H9 (cell line): Measurements from ENCODE around the gene COL18A1. TPM values are rescaled to one million over a fixed set of nuclear protein-coding genes. Genes with fewer than 3 reads are reported as not detected.

Experiments
- DNase-seq: peaks from one replicate; pipeline ENCODE4 v3.0.0-alpha.2; 2017
- H2AFZ ChIP-seq: one replicate; pipeline ENCODE4 v1.6.1; 2013; ENCODE audit warnings: mild to moderate bottlenecking, low read length, control low read depth, moderate library complexity
- H2AK5ac ChIP-seq: 2 replicates; pipeline ENCODE4 v1.6.1; 2013; ENCODE audit warnings: low read length, control low read depth, mixed read lengths; ENCODE audit not compliant: insufficient read length
- H2BK120ac ChIP-seq: one replicate; pipeline ENCODE4 v1.6.1; 2013; ENCODE audit warnings: low read depth, mild to moderate bottlenecking, low read length, control low read depth, inconsistent platforms; ENCODE audit not compliant: poor library complexity, severe bottlenecking
- H2BK12ac ChIP-seq: 2 replicates; pipeline ENCODE4 v1.6.1; 2013; ENCODE audit warnings: low read length, control low read depth, mixed read lengths, low read depth; ENCODE audit not compliant: insufficient read length
- H2BK15ac ChIP-seq: 2 replicates; pipeline ENCODE4 v1.6.1; 2013; ENCODE audit warnings: low read depth, low read length, control low read depth
- H2BK20ac ChIP-seq: one replicate; pipeline ENCODE4 v1.6.1; 2013; ENCODE audit warnings: low read depth, mild to moderate bottlenecking, low read length, control low read depth, inconsistent platforms; ENCODE audit not compliant: poor library complexity, severe bottlenecking
- H2BK5ac ChIP-seq: 2 replicates; pipeline ENCODE4 v1.6.1; 2013; ENCODE audit warnings: low read length, control low read depth, mixed read lengths; ENCODE audit not compliant: insufficient read length
- H3K14ac ChIP-seq: 2 replicates; pipeline ENCODE4 v1.6.1; 2013; ENCODE audit warnings: low read length, control low read depth; ENCODE audit not compliant: insufficient read depth
- H3K18ac ChIP-seq: 2 replicates; pipeline ENCODE4 v1.6.1; 2013; ENCODE audit warnings: low read depth, mild to moderate bottlenecking, mixed read lengths, low read length, control low read depth; ENCODE audit not compliant: insufficient read length
- H3K23ac ChIP-seq: 2 replicates; pipeline ENCODE4 v1.6.1; 2013; ENCODE audit warnings: low read length, control low read depth, mixed read lengths, low read depth; ENCODE audit not compliant: insufficient read length
- H3K23me2 ChIP-seq: 2 replicates; pipeline ENCODE4 v1.6.1; 2013; ENCODE audit warnings: low read depth, mild to moderate bottlenecking, mixed read lengths, low read length, control low read depth; ENCODE audit not compliant: insufficient read length, poor library complexity, severe bottlenecking
- H3K27ac ChIP-seq: 2 replicates; pipeline ENCODE4 v1.5.1; 2013; ENCODE audit warnings: low read length, control low read depth, mixed read lengths, low read depth; ENCODE audit not compliant: insufficient read length
- H3K27me3 ChIP-seq: 2 replicates; pipeline ENCODE4 v1.6.1; 2013; ENCODE audit warnings: low read length, control low read depth, inconsistent platforms; ENCODE audit not compliant: insufficient read depth
- H3K4ac ChIP-seq: 2 replicates; pipeline ENCODE4 v1.6.1; 2013; ENCODE audit warnings: low read depth, mild to moderate bottlenecking, control low read depth, inconsistent platforms, low read length, moderate library complexity
- H3K4me1 ChIP-seq: 2 replicates; pipeline ENCODE4 v1.6.1; 2013; ENCODE audit warnings: low read length, control low read depth, inconsistent platforms; ENCODE audit not compliant: insufficient read depth
- H3K4me2 ChIP-seq: 2 replicates; pipeline ENCODE4 v1.6.1; 2013; ENCODE audit warnings: low read length, control low read depth, mixed read lengths; ENCODE audit not compliant: insufficient read length, insufficient read depth
- H3K56ac ChIP-seq: 2 replicates; pipeline ENCODE4 v1.6.1; 2013; ENCODE audit warnings: low read depth, mild to moderate bottlenecking, mixed read lengths, low read length, control low read depth; ENCODE audit not compliant: insufficient read length
- H3K79me1 ChIP-seq: 2 replicates; pipeline ENCODE4 v1.6.1; 2013; ENCODE audit warnings: low read depth, mild to moderate bottlenecking, moderate library complexity, low read length, control low read depth, inconsistent platforms; ENCODE audit not compliant: insufficient read depth, poor library complexity, severe bottlenecking
- H3K79me2 ChIP-seq: 2 replicates; pipeline ENCODE4 v1.6.1; 2013; ENCODE audit warnings: low read length, control low read depth, inconsistent platforms; ENCODE audit not compliant: insufficient read depth
- H3K9ac ChIP-seq: 2 replicates; pipeline ENCODE4 v1.6.1; 2013; ENCODE audit warnings: low read length, control low read depth, mixed read lengths; ENCODE audit not compliant: insufficient read length; ENCODE audit errors: extremely low read depth
- H3K9me3 ChIP-seq: one replicate; pipeline ENCODE4 v1.6.1; 2013; ENCODE audit warnings: low read depth, low read length, inconsistent platforms; ENCODE audit not compliant: control insufficient read depth
- H3T11ph ChIP-seq: one replicate; pipeline ENCODE4 v1.6.1; 2013; ENCODE audit warnings: mild to moderate bottlenecking, low read length, control low read depth, inconsistent platforms
- H4K20me1 ChIP-seq: one replicate; pipeline ENCODE4 v1.6.1; 2013; ENCODE audit not compliant: control insufficient read depth, insufficient read length, insufficient read depth
- H4K5ac ChIP-seq: 2 replicates; pipeline ENCODE4 v1.6.1; 2013; ENCODE audit warnings: low read depth, mild to moderate bottlenecking, mixed read lengths, low read length, control low read depth; ENCODE audit not compliant: insufficient read length
- H4K8ac ChIP-seq: replicated peaks from 2 replicates; pipeline ENCODE4 v1.6.1; 2013; ENCODE audit warnings: low read length, control low read depth, mixed read lengths, low read depth; ENCODE audit not compliant: insufficient read length
- H4K91ac ChIP-seq: 2 replicates; pipeline ENCODE4 v1.6.1; 2013; ENCODE audit warnings: low read depth, mild to moderate bottlenecking, moderate library complexity, mixed read lengths, low read length, control low read depth; ENCODE audit not compliant: insufficient read length
- H3K27ac Mint-ChIP-seq, 3 experiments: 2 replicates in 2 of 3; 3 replicates in 1 of 3; pipeline ENCODE4 v1.8.0; 2020 to 2021; ENCODE audit warnings: mixed read lengths in 3 of 3, mild to moderate bottlenecking in 1 of 3, moderate library complexity in 1 of 3
- H3K27me3 Mint-ChIP-seq: 2 replicates; pipeline ENCODE4 v1.8.0; 2021; ENCODE audit warnings: low read depth, mild to moderate bottlenecking, moderate library complexity, mixed read lengths
- H3K36me3 Mint-ChIP-seq, 3 experiments: 2 replicates in 2 of 3; 3 replicates in 1 of 3; pipeline ENCODE4 v1.8.0; 2020 to 2021; ENCODE audit warnings: low read depth in 3 of 3, mixed read lengths in 3 of 3; ENCODE audit not compliant: insufficient read depth in 1 of 3
- H3K4me1 Mint-ChIP-seq, 2 experiments: 2 replicates each; pipeline ENCODE4 v1.8.0; 2020; ENCODE audit warnings: mixed read lengths in 2 of 2
- H3K4me3 Mint-ChIP-seq, 2 experiments: 2 replicates in 1 of 2; 3 replicates in 1 of 2; pipeline ENCODE4 v1.8.0; 2020 to 2021; ENCODE audit warnings: mild to moderate bottlenecking in 2 of 2, mixed read lengths in 2 of 2, moderate library complexity in 1 of 2
- H3K9me3 Mint-ChIP-seq, 2 experiments: 2 replicates in 1 of 2; 3 replicates in 1 of 2; pipeline ENCODE4 v1.8.0; 2020; ENCODE audit warnings: mild to moderate bottlenecking in 2 of 2, mixed read lengths in 2 of 2, moderate library complexity in 1 of 2
- WGBS: extraction: QIAGEN DNeasy Blood & Tissue Kit; methylation state at CpG from one replicate; pipeline ENCODE4 v1.1.7; 2013; ENCODE audit warnings: missing lambda C conversion rate, low lambda C conversion rate, mixed read lengths; ENCODE audit not compliant: insufficient read length; ENCODE audit errors: extremely low coverage; 5-methylcytosine and 5-hydroxymethylcytosine counted together
- total RNA-seq: library from RNA; stranded (reverse); gene quantifications from 2 replicates; pipeline ENCODE4 v1.2.1, GENCODE V29; 2021
- TF ChIP-seq, protein P1 (sequence below): fragments of 200-600 bp; sonication (generic); conservative IDR thresholded peaks from 3 replicates; pipeline ENCODE4 v1.8.0; 2021; ENCODE audit warnings: antibody characterized with exemption, mild to moderate bottlenecking

Gene COL18A1
- total RNA-seq, 1 experiment from 2014 or later, result 232 TPM

DNA sequence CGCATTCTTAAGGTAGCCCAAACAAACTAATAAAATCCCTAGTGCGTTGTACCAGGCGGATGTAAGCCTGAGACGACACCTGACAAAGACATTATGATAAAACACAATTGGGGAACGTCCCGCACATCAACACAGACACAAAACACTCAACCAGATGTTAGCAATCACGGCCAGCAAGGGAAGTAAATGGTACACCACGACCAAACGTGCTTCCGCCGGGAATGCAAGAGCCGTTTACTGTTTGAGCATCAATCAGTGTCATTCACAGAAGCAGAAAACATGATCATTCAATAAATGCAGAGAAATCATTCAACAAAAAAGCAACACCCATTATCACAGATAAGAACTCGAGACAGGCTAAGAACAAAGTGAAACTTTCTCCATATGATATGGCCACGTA lies 49.4 kb upstream of the COL18A1 start:
- H3K79me2 ChIP-seq, result no peaks in the 10 kb centered on the region
- H3K9ac ChIP-seq, result no peak overlapping the region
- Mint-ChIP-seq H3K4me3 (no peak overlapping the region; a peak in 1 of 5 replicates), H3K36me3 (no peaks in the 10 kb centered on the region), H3K4me1 (peaks cover 37 to 51% of the 10 kb centered on the region in 2 experiments), H3K9me3 (peaks cover 0 to 1% of the 10 kb centered on the region in 2 experiments; a peak in 1 of 5 replicates), H3K27ac (no peak overlapping the region), H3K27me3 (no peaks in the 10 kb centered on the region; the same call in 1 of the 2 replicates)
- H3K27ac ChIP-seq, result no peak overlapping the region
- H3K23me2 ChIP-seq, result no peaks in the 10 kb centered on the region
- H2BK15ac ChIP-seq, result no peak overlapping the region
- H3K23ac ChIP-seq, result no peak overlapping the region
- H3K27me3 ChIP-seq, result no peaks in the 10 kb centered on the region
- no peak overlapping the region for H3K18ac ChIP-seq
- no peak overlapping the region for H4K5ac ChIP-seq
- H3K14ac ChIP-seq, result no peak overlapping the region; the same call in 1 of the 2 replicates
- no peak overlapping the region for H2BK120ac ChIP-seq
- H2BK5ac ChIP-seq, result no peak overlapping the region
- TF ChIP-seq, protein P1, sequence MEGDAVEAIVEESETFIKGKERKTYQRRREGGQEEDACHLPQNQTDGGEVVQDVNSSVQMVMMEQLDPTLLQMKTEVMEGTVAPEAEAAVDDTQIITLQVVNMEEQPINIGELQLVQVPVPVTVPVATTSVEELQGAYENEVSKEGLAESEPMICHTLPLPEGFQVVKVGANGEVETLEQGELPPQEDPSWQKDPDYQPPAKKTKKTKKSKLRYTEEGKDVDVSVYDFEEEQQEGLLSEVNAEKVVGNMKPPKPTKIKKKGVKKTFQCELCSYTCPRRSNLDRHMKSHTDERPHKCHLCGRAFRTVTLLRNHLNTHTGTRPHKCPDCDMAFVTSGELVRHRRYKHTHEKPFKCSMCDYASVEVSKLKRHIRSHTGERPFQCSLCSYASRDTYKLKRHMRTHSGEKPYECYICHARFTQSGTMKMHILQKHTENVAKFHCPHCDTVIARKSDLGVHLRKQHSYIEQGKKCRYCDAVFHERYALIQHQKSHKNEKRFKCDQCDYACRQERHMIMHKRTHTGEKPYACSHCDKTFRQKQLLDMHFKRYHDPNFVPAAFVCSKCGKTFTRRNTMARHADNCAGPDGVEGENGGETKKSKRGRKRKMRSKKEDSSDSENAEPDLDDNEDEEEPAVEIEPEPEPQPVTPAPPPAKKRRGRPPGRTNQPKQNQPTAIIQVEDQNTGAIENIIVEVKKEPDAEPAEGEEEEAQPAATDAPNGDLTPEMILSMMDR, result no peak
- H2BK12ac ChIP-seq, result no peak overlapping the region
- no peak overlapping the region for H3K56ac ChIP-seq
- WGBS, result no CpG with 5 or more reads among the region's 14 CpGs
- H4K20me1 ChIP-seq, result no peaks in the 10 kb centered on the region
- H3K79me1 ChIP-seq, result no peaks in the 10 kb centered on the region
- H3K9me3 ChIP-seq, result no peaks in the 10 kb centered on the region
- no peak overlapping the region for H2BK20ac ChIP-seq
- no peak overlapping the region for H3K4ac ChIP-seq
- H2AFZ ChIP-seq, result no peak overlapping the region
- H4K8ac ChIP-seq, result no peak overlapping the region
- no peak for DNase-seq
- no peaks in the 10 kb centered on the region; the same call in 1 of the 2 replicates for H3K4me1 ChIP-seq
- no peak overlapping the region for H4K91ac ChIP-seq
- no peak overlapping the region for H2AK5ac ChIP-seq
- H3K4me2 ChIP-seq, result no peak overlapping the region
- H3T11ph ChIP-seq, result no peak overlapping the region
